Activated B cell treated with CpG ODN at 0.5 μM for 24 hours (primary cell): ENCODE data around the gene EDIL3. TPM values are rescaled to one million over a fixed set of nuclear protein-coding genes. Genes with fewer than 3 reads are reported as not detected.

Experiments
- ATAC-seq: fragments of 200-7000 bp; cut with Tn5 transposase; one replicate; pipeline ENCODE4 v1.10.0; 2021; ENCODE audit warnings: low read depth, mild to moderate bottlenecking, moderate library complexity
- CTCF ChIA-PET: fragments of 350-600 bp; sonication (Branson Sonifier 250); formaldehyde crosslinking; loops from one replicate; lab custom pipeline; 2021; ENCODE audit warnings: antibody characterized with exemption; lab: Charles Lee
- POLR2A ChIA-PET: fragments of 350-600 bp; sonication (Branson Sonifier 250); formaldehyde crosslinking; loops from one replicate; lab custom pipeline; 2021; ENCODE audit warnings: antibody characterized with exemption; lab: Charles Lee
- DNase-seq: peaks from one replicate; pipeline ENCODE4 v3.0.0; 2022
- H3K27ac Mint-ChIP-seq: one replicate; pipeline ENCODE4 v1.8.0; 2020; ENCODE audit warnings: mixed read lengths
- H3K27me3 Mint-ChIP-seq: one replicate; pipeline ENCODE4 v1.8.0; 2021; ENCODE audit warnings: mixed read lengths
- H3K36me3 Mint-ChIP-seq: one replicate; pipeline ENCODE4 v1.8.0; 2021; ENCODE audit warnings: low read depth, mixed read lengths
- H3K4me1 Mint-ChIP-seq: one replicate; pipeline ENCODE4 v1.8.0; 2021; ENCODE audit warnings: mixed read lengths
- H3K4me3 Mint-ChIP-seq: one replicate; pipeline ENCODE4 v1.8.0; 2020; ENCODE audit warnings: mild to moderate bottlenecking, mixed read lengths
- H3K9me3 Mint-ChIP-seq: one replicate; pipeline ENCODE4 v1.8.0; 2020; ENCODE audit warnings: mixed read lengths
- CTCF ChIP-seq: fragments of 200-600 bp; IDR thresholded peaks from one replicate; pipeline ENCODE4 v1.8.0; 2022; ENCODE audit warnings: antibody characterized with exemption, mild to moderate bottlenecking
- intact Hi-C: fragments of 100-400 bp; cut with micrococcal nuclease; formaldehyde crosslinking; loops from one replicate; pipeline ENCODE4 v1.15.1; 2024
- total RNA-seq: library from RNA; stranded (reverse); gene quantifications from 2 replicates; pipeline ENCODE4 v1.2.3, GENCODE V29; 2022

The EDIL3 gene
- total RNA-seq, 1 donor from 2014 or later: not detected

GRCh38 chr5:83987513-83988292 lies 397.0 kb downstream of the EDIL3 start:
- Mint-ChIP-seq H3K27me3 (no peaks in the 10 kb centered on the region), H3K4me1 (no peaks in the 10 kb centered on the region), H3K27ac (no peak overlapping the region), H3K36me3 (no peaks in the 10 kb centered on the region), H3K4me3 (no peak overlapping the region), H3K9me3 (no peaks in the 10 kb centered on the region)
- ATAC-seq: no peak
- no peak for TF ChIP-seq CTCF
- intact Hi-C loops: no loop called here
- CTCF ChIA-PET: no interaction called here
- POLR2A ChIA-PET: no interaction called here
- no peak for DNase-seq

GRCh38 chr5:83983852-83984251 lies 400.8 kb downstream of the EDIL3 start:
- H3K4me3 Mint-ChIP-seq: no peak overlapping the region
- ChIA-PET POLR2A (no interaction called here), CTCF (no interaction called here)
- H3K36me3 Mint-ChIP-seq: no peaks in the 10 kb centered on the region
- intact Hi-C loops: no loop called here
- H3K4me1 Mint-ChIP-seq: no peaks in the 10 kb centered on the region
- H3K27ac Mint-ChIP-seq: no peak overlapping the region
- no peak for DNase-seq
- no peaks in the 10 kb centered on the region for H3K9me3 Mint-ChIP-seq
- ATAC-seq: no peak
- no peak for TF ChIP-seq CTCF
- H3K27me3 Mint-ChIP-seq: no peaks in the 10 kb centered on the region

GRCh38 chr5:83973925-83974815 lies 410.5 kb downstream of the EDIL3 start:
- ATAC-seq (no peak), DNase-seq (no peak)
- Mint-ChIP-seq H3K36me3 (no peaks in the 10 kb centered on the region), H3K9me3 (no peaks in the 10 kb centered on the region), H3K4me1 (no peaks in the 10 kb centered on the region), H3K4me3 (no peak overlapping the region), H3K27ac (no peak overlapping the region), H3K27me3 (no peaks in the 10 kb centered on the region)
- CTCF ChIA-PET: no interaction called here
- POLR2A ChIA-PET: no interaction called here
- no peak for TF ChIP-seq CTCF
- intact Hi-C loops: no loop called here

- ATAC-seq (no peak), DNase-seq (no peak)
- Mint-ChIP-seq H3K4me3 (no peak overlapping the region), H3K27me3 (no peaks in the 10 kb centered on the region), H3K9me3 (no peaks in the 10 kb centered on the region), H3K27ac (no peak overlapping the region), H3K36me3 (no peaks in the 10 kb centered on the region), H3K4me1 (no peaks in the 10 kb centered on the region)
- intact Hi-C loops: no loop called here
- POLR2A ChIA-PET: no interaction called here
- CTCF ChIA-PET: no interaction called here
- no peak for TF ChIP-seq CTCF
These were observed 411.8 kb downstream of the EDIL3 start for GRCh38 chr5:83972909-83973308.

- Mint-ChIP-seq H3K4me1 (no peaks in the 10 kb centered on the region), H3K27ac (no peak overlapping the region), H3K36me3 (no peaks in the 10 kb centered on the region), H3K27me3 (no peaks in the 10 kb centered on the region), H3K9me3 (no peaks in the 10 kb centered on the region), H3K4me3 (no peak overlapping the region)
- no peak for TF ChIP-seq CTCF
- intact Hi-C loops: no loop called here
- ATAC-seq: no peak
- ChIA-PET POLR2A (no interaction called here), CTCF (no interaction called here)
- no peak for DNase-seq
These were observed 412.4 kb downstream of the EDIL3 start for GRCh38 chr5:83972236-83972635.
